ENCODE measurements around the gene DPYSL4. TPM values are rescaled to one million over a fixed set of nuclear protein-coding genes. Genes with fewer than 3 reads are reported as not detected.

DPYSL4 gene
- polyA plus RNA-seq, 1 donor from 2014 or later, result not detected

DNA sequence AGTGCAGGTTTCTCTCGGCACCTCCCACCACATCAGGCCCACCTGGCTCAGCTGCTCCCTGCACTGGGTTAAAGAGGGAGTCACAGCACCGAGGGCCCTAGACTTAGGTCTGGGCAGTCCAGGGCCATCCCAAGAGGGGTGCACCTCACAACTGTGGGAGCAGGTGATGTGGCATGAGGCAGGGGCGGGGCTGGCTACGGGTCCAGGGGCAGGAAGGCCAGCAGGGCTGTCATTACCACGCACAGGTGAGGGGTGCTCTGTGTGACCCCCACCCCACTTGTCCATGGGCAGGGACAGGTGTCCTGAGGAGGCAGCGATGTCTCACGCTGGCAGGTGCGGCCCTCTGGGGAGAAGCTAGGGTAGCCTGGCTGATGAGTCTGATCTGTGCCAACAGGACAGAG is 40.5 kb upstream of the DPYSL4 start:
- Mint-ChIP-seq H3K36me3 (no peaks in the 10 kb centered on the region), H3K4me1 (no peaks in the 10 kb centered on the region), H3K9me3 (no peaks in the 10 kb centered on the region), H3K27ac (no peak overlapping the region), H3K27me3 (peaks cover 6% of the 10 kb centered on the region), H3K4me3 (no peak overlapping the region)

- Mint-ChIP-seq H3K27ac (no peak overlapping the region), H3K9me3 (no peaks in the 10 kb centered on the region), H3K4me1 (no peaks in the 10 kb centered on the region), H3K4me3 (no peak overlapping the region), H3K27me3 (peaks cover 4% of the 10 kb centered on the region), H3K36me3 (no peaks in the 10 kb centered on the region)
These were observed 39.5 kb upstream of the DPYSL4 start for GRCh38 chr10:132146941-132147915.

GRCh38 chr10:132148261-132149251 is 38.2 kb upstream of the DPYSL4 start:
- Mint-ChIP-seq H3K9me3 (no peaks in the 10 kb centered on the region), H3K27ac (no peak overlapping the region), H3K27me3 (no peaks in the 10 kb centered on the region), H3K4me3 (no peak overlapping the region), H3K36me3 (no peaks in the 10 kb centered on the region), H3K4me1 (no peaks in the 10 kb centered on the region)

DNA sequence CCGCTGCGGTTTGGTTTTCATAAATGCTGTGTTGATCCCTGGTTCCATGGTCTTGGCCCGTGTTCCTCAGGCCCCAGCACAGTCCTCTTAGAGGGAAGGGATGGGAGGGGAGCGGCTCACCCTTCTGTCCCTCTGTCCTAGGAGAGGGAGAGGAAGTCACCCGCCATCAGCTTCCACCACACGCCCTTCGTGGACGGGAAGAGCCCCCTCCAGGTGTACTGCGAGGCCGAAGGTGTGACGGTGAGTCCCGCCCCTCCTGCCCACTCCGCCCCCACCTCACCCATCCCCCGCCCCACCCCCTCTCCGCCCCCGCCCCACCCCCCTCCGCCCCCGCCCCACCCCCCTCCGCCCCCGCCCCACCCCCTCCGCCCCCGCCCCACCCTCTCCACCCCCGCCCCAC is 37.5 kb upstream of the DPYSL4 start:
- Mint-ChIP-seq H3K27ac (no peak overlapping the region), H3K36me3 (no peaks in the 10 kb centered on the region), H3K27me3 (no peaks in the 10 kb centered on the region), H3K4me3 (no peak overlapping the region), H3K4me1 (no peaks in the 10 kb centered on the region), H3K9me3 (no peaks in the 10 kb centered on the region)

- Mint-ChIP-seq H3K27me3 (no peaks in the 10 kb centered on the region), H3K27ac (no peak overlapping the region), H3K36me3 (no peaks in the 10 kb centered on the region), H3K4me1 (no peaks in the 10 kb centered on the region), H3K4me3 (no peak overlapping the region), H3K9me3 (no peaks in the 10 kb centered on the region)
These were observed 36.8 kb upstream of the DPYSL4 start for GRCh38 chr10:132149917-132150316.

DNA sequence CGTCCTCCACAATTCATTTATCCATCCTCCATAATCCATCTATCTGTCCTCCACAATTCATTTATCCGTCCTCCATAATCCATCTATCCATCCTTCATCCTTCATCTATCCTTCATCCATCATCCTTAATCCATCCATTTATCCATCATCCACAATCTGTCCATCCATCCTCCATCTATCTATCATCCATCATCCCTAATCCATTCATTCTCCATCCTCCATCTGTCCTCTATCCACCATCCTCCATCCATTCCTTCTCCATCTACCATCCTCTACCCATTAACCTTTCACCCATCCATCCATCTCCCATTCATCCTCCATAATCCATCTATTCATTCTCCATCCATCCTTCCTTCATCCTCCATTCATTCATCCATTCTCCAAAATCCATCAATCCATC is 36.0 kb upstream of the DPYSL4 start:
- Mint-ChIP-seq H3K36me3 (no peaks in the 10 kb centered on the region), H3K4me3 (no peak overlapping the region), H3K9me3 (no peaks in the 10 kb centered on the region), H3K27ac (no peak overlapping the region), H3K27me3 (no peaks in the 10 kb centered on the region), H3K4me1 (no peaks in the 10 kb centered on the region)

DNA sequence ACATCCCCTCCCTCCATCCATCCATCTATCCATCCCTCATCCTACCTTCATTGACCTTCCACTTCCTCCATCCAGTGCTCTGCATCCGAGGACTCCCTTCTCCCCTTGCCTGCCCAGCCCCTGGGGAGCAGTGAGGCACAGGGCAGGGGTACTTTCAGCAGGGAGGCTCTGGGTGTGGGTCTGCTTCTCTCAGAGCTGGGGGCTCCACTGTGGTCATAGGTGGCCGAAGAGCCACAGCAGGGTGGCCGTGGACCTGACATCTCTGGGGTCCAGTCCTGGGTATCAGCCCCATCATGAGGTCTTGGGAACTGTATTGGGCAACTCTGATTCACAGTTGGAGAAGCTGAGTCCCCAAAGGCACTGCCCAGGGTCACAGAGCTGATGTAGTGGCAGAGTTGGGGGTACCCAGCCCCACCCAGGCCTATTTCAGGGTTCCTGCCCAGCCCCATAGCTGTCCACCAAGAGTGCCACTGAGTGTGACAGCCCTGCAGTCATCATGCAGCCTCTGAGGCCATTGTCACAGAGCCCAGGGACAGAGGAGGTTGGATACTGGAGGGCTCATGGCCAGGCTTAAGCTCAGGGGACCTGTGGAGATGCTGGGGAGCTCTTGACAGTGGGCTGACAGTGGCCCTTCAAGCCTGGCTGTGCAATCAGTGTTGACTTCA is 35.3 kb upstream of the DPYSL4 start:
- no peaks in the 10 kb centered on the region for H3K9me3 Mint-ChIP-seq
- no peak overlapping the region for H3K4me3 Mint-ChIP-seq
- no peaks in the 10 kb centered on the region for H3K4me1 Mint-ChIP-seq
- H3K36me3 Mint-ChIP-seq, result no peaks in the 10 kb centered on the region
- no peaks in the 10 kb centered on the region for H3K27me3 Mint-ChIP-seq
- H3K27ac Mint-ChIP-seq, result no peak overlapping the region

- H3K36me3 Mint-ChIP-seq, result no peaks in the 10 kb centered on the region
- H3K9me3 Mint-ChIP-seq, result no peaks in the 10 kb centered on the region
- no peaks in the 10 kb centered on the region for H3K27me3 Mint-ChIP-seq
- no peak overlapping the region for H3K27ac Mint-ChIP-seq
- no peak overlapping the region for H3K4me3 Mint-ChIP-seq
- no peaks in the 10 kb centered on the region for H3K4me1 Mint-ChIP-seq
These were observed 34.7 kb upstream of the DPYSL4 start for GRCh38 chr10:132151951-132152505.

DNA sequence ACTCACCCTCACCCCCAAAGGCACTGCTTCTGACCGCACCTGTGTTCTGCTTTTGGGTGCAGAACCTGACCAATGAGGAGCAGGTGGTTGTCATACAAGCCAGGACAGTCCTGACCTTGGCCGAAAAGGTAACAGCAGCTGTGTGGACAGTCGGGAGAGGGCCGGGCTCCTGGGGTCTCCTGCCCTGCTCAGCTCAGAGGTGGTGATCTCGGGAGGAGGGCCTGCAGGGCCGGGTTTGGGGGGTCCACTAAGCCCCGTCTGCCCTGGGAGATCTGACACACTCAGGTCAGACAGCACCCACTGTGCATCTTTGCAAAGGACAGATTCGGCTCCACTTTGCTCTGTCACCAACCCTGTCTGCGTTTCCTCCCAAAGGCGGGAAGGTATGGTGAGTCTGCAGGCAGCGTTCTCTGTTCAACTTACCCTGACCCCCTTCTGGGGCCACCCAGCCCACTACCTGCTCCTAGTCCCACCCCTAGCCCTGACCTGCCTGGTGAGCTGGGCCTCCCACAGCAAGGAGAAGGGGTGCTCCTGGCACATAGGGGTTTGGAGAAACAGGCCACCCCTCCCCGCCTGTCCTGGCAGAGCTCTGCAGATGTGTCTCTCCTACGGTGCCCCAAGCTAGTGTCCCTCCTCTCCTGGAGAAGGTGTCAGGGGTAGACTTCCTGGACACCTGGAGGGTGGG is 33.7 kb upstream of the DPYSL4 start:
- Mint-ChIP-seq H3K36me3 (no peaks in the 10 kb centered on the region), H3K4me3 (no peak overlapping the region), H3K9me3 (no peaks in the 10 kb centered on the region), H3K27me3 (no peaks in the 10 kb centered on the region), H3K4me1 (no peaks in the 10 kb centered on the region), H3K27ac (no peak overlapping the region)

DNA sequence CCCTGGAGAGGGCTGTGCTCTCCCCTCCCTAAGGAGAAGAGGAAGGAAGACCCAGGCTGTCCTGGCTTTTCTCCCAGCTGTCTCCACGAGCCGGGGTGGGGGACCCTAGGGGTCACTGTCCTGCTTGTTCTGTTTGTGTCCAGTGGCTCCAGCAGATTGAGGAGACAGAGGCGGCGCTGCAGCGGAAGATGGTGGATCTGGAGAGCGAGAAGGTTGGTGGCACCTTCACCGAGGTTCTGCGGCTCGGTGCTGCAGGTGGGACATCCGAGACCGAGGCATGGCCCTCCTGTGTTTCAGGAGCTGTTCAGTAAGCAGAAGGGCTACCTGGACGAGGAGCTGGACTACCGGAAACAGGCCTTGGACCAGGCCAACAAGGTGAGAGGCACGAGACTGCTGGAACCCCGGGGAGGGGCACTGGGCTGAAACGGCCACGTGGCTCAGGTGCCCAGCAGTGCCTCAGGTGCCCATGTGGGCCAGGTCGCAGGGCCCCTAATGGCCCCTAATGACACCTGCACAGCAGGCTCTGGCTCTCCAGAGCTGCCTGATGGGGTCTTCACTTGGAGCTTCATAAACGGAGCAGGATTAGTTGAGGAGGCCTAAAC is 33.0 kb upstream of the DPYSL4 start:
- Mint-ChIP-seq H3K4me3 (no peak overlapping the region), H3K9me3 (no peaks in the 10 kb centered on the region), H3K27me3 (no peaks in the 10 kb centered on the region), H3K36me3 (no peaks in the 10 kb centered on the region), H3K4me1 (no peaks in the 10 kb centered on the region), H3K27ac (no peak overlapping the region)

DNA sequence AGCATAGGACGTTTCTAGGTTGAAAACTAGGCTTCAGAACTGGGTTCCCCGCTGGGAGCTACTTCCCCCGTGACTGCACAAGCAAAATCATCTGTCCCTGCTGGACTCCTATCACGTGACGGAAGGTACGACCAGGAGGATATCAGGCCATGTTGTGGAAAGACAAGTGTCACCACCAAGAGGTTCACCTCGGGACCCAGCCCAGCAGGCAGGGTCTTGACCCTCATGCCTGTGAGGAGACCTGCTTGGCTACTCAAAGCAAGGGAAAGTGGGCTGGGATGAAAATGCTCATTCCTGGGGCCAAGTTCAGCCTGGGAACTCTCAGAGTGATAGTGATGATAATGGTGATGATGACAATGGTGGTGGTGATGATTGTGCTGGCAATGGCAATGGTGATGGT is 32.3 kb upstream of the DPYSL4 start:
- Mint-ChIP-seq H3K4me3 (no peak overlapping the region), H3K27ac (no peak overlapping the region), H3K27me3 (no peaks in the 10 kb centered on the region), H3K36me3 (no peaks in the 10 kb centered on the region), H3K9me3 (no peaks in the 10 kb centered on the region), H3K4me1 (no peaks in the 10 kb centered on the region)

GRCh38 chr10:132154931-132155330 is 31.8 kb upstream of the DPYSL4 start:
- Mint-ChIP-seq H3K36me3 (no peaks in the 10 kb centered on the region), H3K4me1 (no peaks in the 10 kb centered on the region), H3K9me3 (no peaks in the 10 kb centered on the region), H3K4me3 (no peak overlapping the region), H3K27ac (no peak overlapping the region), H3K27me3 (no peaks in the 10 kb centered on the region)

DNA sequence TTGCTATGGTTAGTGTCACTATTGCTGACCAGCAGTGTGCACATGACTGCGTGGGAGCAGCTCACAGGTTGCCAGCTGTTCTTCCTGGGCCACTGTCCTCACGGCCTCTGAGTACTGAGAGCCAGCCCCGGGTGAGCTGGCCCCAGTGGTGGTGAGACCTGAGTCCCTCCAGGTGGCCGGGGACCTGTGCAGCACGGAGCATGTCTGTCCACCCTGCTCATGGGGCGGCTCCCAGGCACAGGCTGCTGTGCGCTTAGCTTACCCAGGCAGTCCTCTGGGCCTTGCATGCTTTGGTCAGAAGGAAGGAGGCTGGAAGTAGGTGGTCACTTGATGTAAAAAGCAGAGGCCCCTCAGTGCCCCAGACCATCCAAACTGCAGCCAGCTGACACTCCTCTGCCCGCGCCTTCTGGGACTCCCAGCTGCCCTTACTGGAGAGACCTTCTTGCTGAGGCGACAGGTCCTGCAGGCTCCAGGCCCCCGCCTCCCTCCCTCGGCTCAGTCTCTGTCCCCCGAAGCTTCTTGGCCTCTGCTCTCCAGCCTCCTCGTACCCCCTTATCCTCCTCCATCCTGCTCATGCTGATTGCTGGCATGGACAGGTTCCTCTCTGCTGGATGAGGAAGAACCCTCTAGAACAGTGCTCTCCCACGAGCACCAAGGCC is 30.9 kb upstream of the DPYSL4 start:
- Mint-ChIP-seq H3K4me3 (no peak overlapping the region), H3K9me3 (no peaks in the 10 kb centered on the region), H3K4me1 (no peaks in the 10 kb centered on the region), H3K27me3 (no peaks in the 10 kb centered on the region), H3K27ac (peak overlapping the region in 1 of 3 donors; percentile 41), H3K36me3 (no peaks in the 10 kb centered on the region)
